Peyer's patch (tissue), 4 donors: ENCODE results near the gene SPATA16. TPM values are rescaled to one million over a fixed set of nuclear protein-coding genes. Genes with fewer than 3 reads are reported as not detected.

ENCODE experiments used
- DNase-seq, 3 donors: peaks; one replicate each; pipeline ENCODE4 v3.0.0-alpha.2; 2017 to 2019
- H3K27ac ChIP-seq, 4 donors: fragments of 200-600 bp; sonication (generic); one replicate each; pipeline ENCODE4 v1.5.1; 2016 to 2019
- H3K27me3 ChIP-seq, 2 donors: fragments of 200-600 bp; sonication (generic); one replicate each; pipeline ENCODE4 v1.5.1; 2019
- H3K36me3 ChIP-seq, 3 donors: fragments of 200-600 bp; sonication (generic); one replicate each; pipeline ENCODE4 v1.5.1; 2016 to 2019
- H3K4me1 ChIP-seq, 4 donors: fragments of 200-600 bp; sonication (generic); one replicate each; pipeline ENCODE4 v1.5.1; 2016 to 2019
- H3K4me3 ChIP-seq, 4 donors: fragments of 200-600 bp; sonication (generic); 1 replicate in 3 of 4; 2 replicates in 1 of 4; pipeline ENCODE4 v1.5.1; 2016 to 2019; ENCODE audit warnings: mild to moderate bottlenecking in 1 of 4
- H3K9me3 ChIP-seq, 4 donors: fragments of 200-600 bp; sonication (generic); one replicate each; pipeline ENCODE4 v1.5.1; 2016 to 2019; ENCODE audit warnings: mild to moderate bottlenecking in 1 of 4
- POLR2A ChIP-seq, 2 donors: fragments of 450-650 bp; IDR thresholded peaks; one replicate each; pipeline ENCODE4 v1.5.1; 2017; ENCODE audit warnings: antibody characterized with exemption in 2 of 2, mild to moderate bottlenecking in 2 of 2, moderate library complexity in 2 of 2
- total RNA-seq, 4 donors: library from RNA; depleted of rRNA; stranded (reverse); fragments of >200 nt; gene quantifications; one replicate each; pipeline ENCODE4 v1.1.0, GENCODE V29; 2016
- TF ChIP-seq, protein P1 (sequence below), 6 experiments: fragments of 450-650 bp in 4 of 6; fragments of 200-600 bp in 2 of 6; sonication (generic) in 1 of 6; IDR thresholded peaks; one replicate each; pipeline ENCODE4 v1.5.1; 2017 to 2019; ENCODE audit warnings: antibody characterized with exemption in 6 of 6, mild to moderate bottlenecking in 3 of 6, moderate library complexity in 1 of 6

SPATA16 gene
- total RNA-seq, 4 donors from 2014 or later: not detected

DNA sequence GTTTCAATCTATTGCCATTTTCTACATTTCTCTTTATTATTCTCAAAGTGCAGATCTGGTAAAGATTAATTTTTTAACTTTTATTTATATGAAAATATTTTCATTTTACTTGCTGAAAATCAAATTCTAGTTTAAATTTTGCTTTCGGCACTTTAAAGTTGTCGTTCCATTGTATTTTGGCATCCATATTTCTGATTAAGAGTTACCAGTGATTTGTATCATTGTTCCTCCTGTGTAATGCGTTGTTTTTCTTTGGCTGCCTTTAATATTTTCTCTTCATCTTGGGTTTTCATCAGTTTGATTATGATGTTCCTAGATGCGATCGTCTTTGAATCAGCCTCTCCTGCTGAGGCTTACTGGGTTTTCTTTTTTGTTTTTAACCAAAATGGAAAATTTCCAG lies 97.3 kb downstream of the SPATA16 start:
- DNase-seq: no peak
- Histone ChIP-seq H3K27ac (no peak overlapping the region), H3K9me3 (no peaks in the 10 kb centered on the region), H3K4me1 (no peaks in the 10 kb centered on the region), H3K27me3 (no peaks in the 10 kb centered on the region), H3K36me3 (no peaks in the 10 kb centered on the region), H3K4me3 (no peak overlapping the region)
- TF ChIP-seq, protein P1, sequence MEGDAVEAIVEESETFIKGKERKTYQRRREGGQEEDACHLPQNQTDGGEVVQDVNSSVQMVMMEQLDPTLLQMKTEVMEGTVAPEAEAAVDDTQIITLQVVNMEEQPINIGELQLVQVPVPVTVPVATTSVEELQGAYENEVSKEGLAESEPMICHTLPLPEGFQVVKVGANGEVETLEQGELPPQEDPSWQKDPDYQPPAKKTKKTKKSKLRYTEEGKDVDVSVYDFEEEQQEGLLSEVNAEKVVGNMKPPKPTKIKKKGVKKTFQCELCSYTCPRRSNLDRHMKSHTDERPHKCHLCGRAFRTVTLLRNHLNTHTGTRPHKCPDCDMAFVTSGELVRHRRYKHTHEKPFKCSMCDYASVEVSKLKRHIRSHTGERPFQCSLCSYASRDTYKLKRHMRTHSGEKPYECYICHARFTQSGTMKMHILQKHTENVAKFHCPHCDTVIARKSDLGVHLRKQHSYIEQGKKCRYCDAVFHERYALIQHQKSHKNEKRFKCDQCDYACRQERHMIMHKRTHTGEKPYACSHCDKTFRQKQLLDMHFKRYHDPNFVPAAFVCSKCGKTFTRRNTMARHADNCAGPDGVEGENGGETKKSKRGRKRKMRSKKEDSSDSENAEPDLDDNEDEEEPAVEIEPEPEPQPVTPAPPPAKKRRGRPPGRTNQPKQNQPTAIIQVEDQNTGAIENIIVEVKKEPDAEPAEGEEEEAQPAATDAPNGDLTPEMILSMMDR (IDR thresholded peaks at IDR 0.05): no peak
- no peak for TF ChIP-seq POLR2A (IDR thresholded peaks at IDR 0.05)

DNA sequence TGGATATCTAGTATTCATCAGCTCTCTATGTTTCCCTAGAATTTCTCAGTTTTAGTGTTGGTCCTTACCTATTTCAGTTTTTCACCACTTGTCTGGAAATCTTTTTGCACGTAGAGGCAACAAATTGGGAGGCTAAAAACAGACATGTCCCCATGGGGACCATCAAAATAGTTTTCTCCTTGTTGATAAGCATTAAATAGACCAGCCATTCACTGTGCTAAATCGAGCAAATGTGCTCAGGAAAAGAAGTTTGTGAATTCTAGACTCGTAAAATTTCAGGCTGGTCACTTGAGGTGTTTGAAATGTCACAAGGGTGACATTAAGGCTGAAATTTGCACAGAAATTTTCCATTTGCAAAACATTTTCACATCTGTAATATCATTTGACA lies 102.6 kb downstream of the SPATA16 start:
- H3K4me3 ChIP-seq: no peak overlapping the region
- no peak for TF ChIP-seq POLR2A (IDR thresholded peaks at IDR 0.05)
- TF ChIP-seq, protein P1 (IDR thresholded peaks at IDR 0.05): no peak
- no peak for DNase-seq
- H3K9me3 ChIP-seq: no peaks in the 10 kb centered on the region
- H3K27me3 ChIP-seq: no peaks in the 10 kb centered on the region
- no peaks in the 10 kb centered on the region for H3K4me1 ChIP-seq
- H3K27ac ChIP-seq: no peak overlapping the region
- H3K36me3 ChIP-seq: no peaks in the 10 kb centered on the region

DNA sequence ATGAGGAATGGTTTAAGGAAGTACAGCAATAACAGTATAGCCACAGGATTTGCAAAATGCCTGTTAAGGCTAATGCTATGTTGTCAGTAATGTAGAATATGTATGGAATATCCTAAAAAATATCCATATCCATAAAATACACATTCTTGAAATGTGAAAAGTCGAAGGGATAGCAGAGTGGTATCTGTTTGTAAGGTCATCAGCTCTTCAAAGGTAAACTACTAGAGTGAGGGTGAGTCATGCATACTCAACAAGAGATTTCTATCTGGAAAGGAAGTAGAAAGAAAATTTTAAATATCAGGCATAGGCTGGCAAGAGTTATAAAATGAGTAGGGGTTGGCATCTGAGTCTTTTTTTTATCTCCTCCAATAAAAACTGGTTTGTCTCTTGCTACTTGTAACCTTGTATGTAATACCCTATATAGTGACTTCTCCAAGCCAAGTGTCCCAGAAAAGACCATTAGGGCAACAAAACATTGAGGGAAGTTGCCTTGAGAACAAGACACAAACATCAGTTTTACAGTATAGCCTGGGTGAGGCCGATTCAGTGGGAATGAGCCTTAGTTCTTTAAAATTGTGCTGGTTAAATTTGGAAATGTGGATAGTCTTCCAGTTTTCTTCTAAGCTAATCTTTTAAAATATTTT lies 103.1 kb downstream of the SPATA16 start:
- Histone ChIP-seq H3K27ac (no peak overlapping the region), H3K4me3 (no peak overlapping the region), H3K9me3 (no peaks in the 10 kb centered on the region), H3K27me3 (no peaks in the 10 kb centered on the region), H3K36me3 (no peaks in the 10 kb centered on the region), H3K4me1 (no peaks in the 10 kb centered on the region)
- TF ChIP-seq POLR2A (IDR thresholded peaks at IDR 0.05): no peak
- TF ChIP-seq, protein P1 (IDR thresholded peaks at IDR 0.05): no peak
- DNase-seq: no peak

DNA sequence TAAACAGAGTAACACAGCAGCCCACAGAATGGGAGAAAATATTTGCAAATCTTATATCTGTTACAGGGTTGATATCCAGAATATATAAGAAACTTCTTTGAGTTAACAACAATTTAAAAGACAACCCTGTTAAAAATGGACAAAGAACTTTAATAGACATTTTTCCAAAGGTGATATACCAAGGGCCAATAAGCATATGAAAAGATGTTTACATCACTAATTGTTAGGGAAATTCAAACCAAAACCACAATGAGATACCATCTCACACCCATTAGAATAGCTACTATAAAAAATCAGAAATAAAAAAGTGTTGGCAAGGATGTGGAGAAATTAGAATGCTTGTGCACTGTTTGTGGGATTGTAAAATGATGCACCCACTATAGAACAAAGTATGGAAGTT lies 110.8 kb downstream of the SPATA16 start:
- no peaks in the 10 kb centered on the region for H3K4me1 ChIP-seq
- no peak overlapping the region for H3K27ac ChIP-seq
- no peak for DNase-seq
- H3K36me3 ChIP-seq: no peaks in the 10 kb centered on the region
- no peak overlapping the region for H3K4me3 ChIP-seq
- no peaks in the 10 kb centered on the region for H3K9me3 ChIP-seq
- no peaks in the 10 kb centered on the region for H3K27me3 ChIP-seq
- TF ChIP-seq POLR2A (IDR thresholded peaks at IDR 0.05): no peak
- TF ChIP-seq, protein P1 (IDR thresholded peaks at IDR 0.05): no peak

DNA sequence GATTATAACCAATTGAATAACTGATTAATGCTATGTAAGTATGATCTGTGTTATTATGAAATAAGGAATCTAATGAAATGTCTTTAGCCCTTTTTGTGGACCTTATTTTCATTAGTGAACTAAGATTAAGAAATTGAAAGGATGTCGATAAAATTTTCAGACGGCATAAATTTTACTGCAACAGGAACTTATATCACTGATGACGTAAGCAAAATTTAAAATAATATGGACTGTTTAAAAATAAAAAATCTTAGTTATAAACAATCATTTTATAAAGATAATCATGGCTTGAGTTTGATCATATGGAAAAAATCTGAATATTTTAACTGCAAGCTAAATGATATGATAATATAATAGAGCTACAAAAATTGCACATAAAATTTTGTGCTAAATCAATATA lies 112.7 kb downstream of the SPATA16 start:
- H3K4me1 ChIP-seq: no peaks in the 10 kb centered on the region
- no peaks in the 10 kb centered on the region for H3K9me3 ChIP-seq
- H3K4me3 ChIP-seq: no peak overlapping the region
- no peak for DNase-seq
- H3K36me3 ChIP-seq: no peaks in the 10 kb centered on the region
- H3K27me3 ChIP-seq: no peaks in the 10 kb centered on the region
- TF ChIP-seq, protein P1 (IDR thresholded peaks at IDR 0.05): no peak
- TF ChIP-seq POLR2A (IDR thresholded peaks at IDR 0.05): no peak
- no peak overlapping the region for H3K27ac ChIP-seq

DNA sequence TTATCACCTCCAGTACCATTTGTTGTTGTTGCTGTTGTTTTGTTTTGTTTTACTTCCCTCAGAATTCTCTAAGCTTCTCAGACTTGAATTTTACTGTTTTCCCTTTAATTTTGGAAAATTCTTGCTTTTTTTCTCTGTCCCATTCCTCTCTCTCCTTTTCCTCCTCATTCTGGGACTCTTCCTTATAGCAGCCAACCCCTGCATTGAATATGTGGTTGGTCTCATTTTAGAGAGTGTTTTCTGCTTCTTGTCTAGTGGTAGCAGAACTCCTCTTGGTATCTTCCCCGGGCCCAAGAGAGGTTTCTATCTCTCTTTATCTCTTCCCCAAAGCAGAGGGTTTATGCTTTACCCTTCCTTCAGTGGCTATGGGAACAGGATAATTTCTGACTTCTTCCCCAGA lies 113.6 kb downstream of the SPATA16 start:
- DNase-seq: no peak
- Histone ChIP-seq H3K36me3 (no peaks in the 10 kb centered on the region), H3K27me3 (no peaks in the 10 kb centered on the region), H3K27ac (no peak overlapping the region), H3K4me3 (no peak overlapping the region), H3K9me3 (no peaks in the 10 kb centered on the region), H3K4me1 (no peaks in the 10 kb centered on the region)
- TF ChIP-seq POLR2A (IDR thresholded peaks at IDR 0.05): no peak
- TF ChIP-seq, protein P1 (IDR thresholded peaks at IDR 0.05): no peak
